Adrenal gland (tissue), 5 donors: ENCODE data around the gene KCNG3.

ENCODE experiments used
- CTCF ChIP-seq, 6 experiments: fragments of 450-650 bp in 4 of 6; fragments of 200-600 bp in 2 of 6; sonication (generic) in 1 of 6; IDR thresholded peaks; 1 replicate in 5 of 6; 2 replicates in 1 of 6; pipeline versions ENCODE4 v1.5.1 to v1.8.0; 2016 to 2021; ENCODE audit warnings: antibody characterized with exemption in 6 of 6, mild to moderate bottlenecking in 2 of 6, moderate library complexity in 1 of 6
- POLR2A ChIP-seq, 2 donors: fragments of 450-650 bp; IDR thresholded peaks; one replicate each; pipeline ENCODE4 v1.6.1; 2017; ENCODE audit warnings: antibody characterized with exemption in 2 of 2, mild to moderate bottlenecking in 2 of 2, moderate library complexity in 1 of 2
- donor health status: DM: no; HTN: no; CAD: no.

GRCh38 chr2:42480402-42480801 is 13.4 kb downstream of the KCNG3 start:
- TF ChIP-seq CTCF (IDR thresholded peaks at IDR 0.05) (no peak), POLR2A (IDR thresholded peaks at IDR 0.05) (no peak)
